K562 (cell line): ENCODE results near the gene FSHR. TPM values are rescaled to one million over a fixed set of nuclear protein-coding genes. Genes with fewer than 3 reads are reported as not detected.

Source experiments
- ATAC-seq: fragments of 200-7000 bp; cut with Tn5 transposase; 3 replicates; pipeline ENCODE4 v1.9.1; 2020; ENCODE audit warnings: moderate library complexity
- BruUV-seq: library from RNA; stranded (reverse); fragments of 400-500 nt; replicated peaks from 2 replicates; lab custom pipeline; 2021; lab: Mats Ljungman, UMichigan
- CTCF ChIA-PET: fragments of 300-600 bp; formaldehyde crosslinking; extraction: SDS; loops from one replicate; lab custom pipeline; 2021; ENCODE audit warnings: low intra/inter-chr PET ratio; lab: Yijun Ruan, JAX
- POLR2A ChIA-PET: fragments of 300-600, 350-650 bp; sonication (Branson Sonifier 250); formaldehyde crosslinking; extraction: SDS; loops from one replicate; lab custom pipeline; 2021; ENCODE audit warnings: antibody characterized with exemption, inconsistent platforms; lab: Yijun Ruan, JAX
- DNase-seq, 4 experiments: peaks; one replicate each; pipeline versions ENCODE4 v3.0.0 to v3.0.0-alpha.2; 2011 to 2018; ENCODE audit warnings: low spot score in 3 of 4, mixed read lengths in 3 of 4; ENCODE audit errors: extremely low read depth in 1 of 4
- FAIRE-seq: peaks from 2 replicates; lab custom pipeline; 2011; peaks lifted over from hg19 to GRCh38; lab: Jason Lieb, UNC
- H2AFZ ChIP-seq: 2 replicates; pipeline ENCODE4 v1.6.0; 2011; ENCODE audit warnings: low read depth, low read length, control low read depth, inconsistent platforms
- H3K27ac ChIP-seq: fragments of 200-600 bp; 3 replicates; pipeline ENCODE4 v1.8.0; 2011; ENCODE audit warnings: low read depth, mild to moderate bottlenecking, control low read depth, inconsistent platforms, low read length, moderate library complexity, mixed read lengths; ENCODE audit errors: extremely low read depth
- H3K27me3 ChIP-seq, 2 experiments: fragments of 300-600 bp in 1 of 2; 2 replicates in 1 of 2; 3 replicates in 1 of 2; pipeline versions ENCODE4 v1.6.0 to v1.8.0; 2011; ENCODE audit warnings: inconsistent platforms in 2 of 2, low read length in 2 of 2, mild to moderate bottlenecking in 1 of 2, mixed read lengths in 1 of 2, moderate library complexity in 1 of 2; ENCODE audit not compliant: control insufficient read depth in 2 of 2, insufficient read depth in 2 of 2
- H3K36me3 ChIP-seq: fragments of 300-600 bp; 3 replicates; pipeline ENCODE4 v1.8.0; 2011; ENCODE audit warnings: mild to moderate bottlenecking, low read length, inconsistent platforms; ENCODE audit not compliant: control insufficient read depth, insufficient read depth
- H3K4me1 ChIP-seq, 2 experiments: fragments of 200-600 bp in 1 of 2; replicated peaks in 1 of 2; 2 replicates in 1 of 2; 3 replicates in 1 of 2; pipeline versions ENCODE4 v1.5.1 to v1.8.0; 2011; ENCODE audit warnings: inconsistent platforms in 2 of 2, low read length in 2 of 2, mild to moderate bottlenecking in 1 of 2, mixed read lengths in 1 of 2, moderate library complexity in 1 of 2; ENCODE audit not compliant: control insufficient read depth in 2 of 2, insufficient read depth in 2 of 2
- H3K4me2 ChIP-seq: 2 replicates; pipeline ENCODE4 v1.6.1; 2011; ENCODE audit warnings: low read length, control low read depth, inconsistent platforms, mixed read lengths; ENCODE audit not compliant: insufficient read depth
- H3K4me3 ChIP-seq: fragments of 200-600 bp; sonication (generic), shearing (Covaris generic); 2 replicates; pipeline ENCODE4 v1.5.1; 2016; ENCODE audit warnings: control low read depth, inconsistent platforms
- H3K79me2 ChIP-seq: fragments of 200-600 bp; 3 replicates; pipeline ENCODE4 v1.8.0; 2011; ENCODE audit warnings: low read length, inconsistent platforms; ENCODE audit not compliant: control insufficient read depth, insufficient read depth
- H3K9ac ChIP-seq, 2 experiments: 2 replicates each; pipeline versions ENCODE4 v1.6.0 to v1.6.1; 2011; ENCODE audit warnings: low read depth in 2 of 2, low read length in 2 of 2, control low read depth in 1 of 2, inconsistent platforms in 1 of 2, mild to moderate bottlenecking in 1 of 2, mixed read lengths in 1 of 2; ENCODE audit not compliant: insufficient read depth in 1 of 2
- H3K9me1 ChIP-seq: one replicate; pipeline ENCODE4 v1.6.0; 2011; ENCODE audit warnings: inconsistent platforms, mild to moderate bottlenecking, low read length, moderate library complexity; ENCODE audit not compliant: control insufficient read depth, insufficient read depth
- H3K9me3 ChIP-seq: replicated peaks from 2 replicates; pipeline ENCODE4 v1.5.1; 2011; ENCODE audit warnings: low read depth, low read length, inconsistent platforms; ENCODE audit not compliant: control insufficient read depth, insufficient read depth
- H4K20me1 ChIP-seq: replicated peaks from 2 replicates; pipeline ENCODE4 v1.6.1; 2011; ENCODE audit warnings: low read length, inconsistent platforms, mixed read lengths; ENCODE audit not compliant: control insufficient read depth, insufficient read depth
- BHLHE40 ChIP-seq: IDR thresholded peaks from 2 replicates; pipeline ENCODE4 v1.6.1; 2011; ENCODE audit warnings: low read length, improper control_type of control experiment
- HINFP ChIP-seq: fragments of 450-650 bp; conservative IDR thresholded peaks from 2 replicates; pipeline ENCODE4 v1.6.1; 2016; ENCODE audit warnings: missing genetic modification characterization, low read depth, mild to moderate bottlenecking, control low read depth, missing compliant biosample characterization
- IFI16 ChIP-seq: fragments of 250-450 bp; sonication (Bioruptor Pico); IDR thresholded peaks from 2 replicates; pipeline ENCODE4 v2.1.2; 2022; ENCODE audit warnings: mild to moderate bottlenecking, inconsistent platforms
- LEF1 ChIP-seq: fragments of 450-650 bp; IDR thresholded peaks from 2 replicates; pipeline ENCODE4 v1.6.1; 2016; ENCODE audit warnings: mild to moderate bottlenecking
- MYNN ChIP-seq, 2 experiments: sonication (generic); formaldehyde crosslinking in 1 of 2; IDR thresholded peaks; 2 replicates each; pipeline versions ENCODE4 v1.5.0 to v1.6.1; 2016 to 2020; ENCODE audit warnings: antibody characterized with exemption in 1 of 2, missing genetic modification reagents in 1 of 2
- NFE2 ChIP-seq: IDR thresholded peaks from 2 replicates; pipeline ENCODE4 v1.6.1; 2014; ENCODE audit warnings: antibody characterized with exemption, low read depth
- NR2C1 ChIP-seq, 2 experiments: fragments of 450-650 bp; IDR thresholded peaks; 2 replicates each; pipeline ENCODE4 v1.6.1; 2017; ENCODE audit warnings: mild to moderate bottlenecking in 2 of 2, antibody characterized with exemption in 1 of 2, inconsistent platforms in 1 of 2, missing compliant biosample characterization in 1 of 2, missing genetic modification characterization in 1 of 2
- SNIP1 ChIP-seq: fragments of 450-650 bp; IDR thresholded peaks from 2 replicates; pipeline ENCODE4 v1.7.1; 2017; ENCODE audit warnings: low read depth, mild to moderate bottlenecking
- THRAP3 ChIP-seq: fragments of 450-650 bp; IDR thresholded peaks from 2 replicates; pipeline ENCODE4 v1.6.1; 2016; ENCODE audit warnings: mild to moderate bottlenecking, inconsistent platforms, borderline replicate concordance
- USF1 ChIP-seq: sonication (generic); formaldehyde crosslinking; IDR thresholded peaks from 2 replicates; pipeline ENCODE4 v1.9.0; 2022; ENCODE audit warnings: mild to moderate bottlenecking, missing genetic modification reagents
- ZBTB34 ChIP-seq: fragments of 250-450 bp; sonication (Bioruptor Pico); IDR thresholded peaks from 2 replicates; pipeline ENCODE4 v1.8.0; 2021; ENCODE audit warnings: mild to moderate bottlenecking, moderate library complexity
- ZFX ChIP-seq: sonication (generic); formaldehyde crosslinking; IDR thresholded peaks from 2 replicates; pipeline ENCODE4 v1.8.0; 2022; ENCODE audit warnings: mild to moderate bottlenecking, missing genetic modification reagents, moderate library complexity
- ZKSCAN3 ChIP-seq: fragments of 250-450 bp; sonication (Bioruptor Pico); IDR thresholded peaks from 2 replicates; pipeline ENCODE4 v1.4.0; 2020
- ZNF609 ChIP-seq: sonication (generic); formaldehyde crosslinking; IDR thresholded peaks from 2 replicates; pipeline ENCODE4 v1.8.1; 2023; ENCODE audit warnings: missing genetic modification reagents, mild to moderate bottlenecking, borderline replicate concordance
- ZNF644 ChIP-seq: fragments of 200-800 bp; sonication (Bioruptor generic); IDR thresholded peaks from 2 replicates; pipeline ENCODE4 v1.6.1; 2016; ENCODE audit warnings: low read depth, missing genetic modification characterization, missing compliant biosample characterization
- WGBS: fragments of 100-300 bp; shearing (Covaris generic); methylation state at CpG from one replicate; pipeline ENCODE4 v1.1.6; 2016; ENCODE audit warnings: low coverage, mixed read lengths; ENCODE audit not compliant: insufficient coverage; ENCODE audit errors: missing lambda C conversion rate; 5-methylcytosine and 5-hydroxymethylcytosine counted together
- in situ Hi-C: fragments of 300-500 bp; cut with MboI; formaldehyde crosslinking; loops from 4 replicates; pipeline ENCODE4 v1.15.0; 2018; ENCODE audit warnings: inconsistent platforms, mixed read lengths
- intact Hi-C: fragments of 100-400 bp; cut with micrococcal nuclease; formaldehyde crosslinking; loops from 2 replicates; pipeline ENCODE4 v1.14.2; 2022
- polyA plus RNA-seq, 8 experiments: library from polyadenylated mRNA; depleted of rRNA in 4 of 8; stranded (reverse) in 5 of 8; unstranded in 3 of 8; fragments of >200 nt; fragmentation: Nextera tagmentation in 2 of 8; fragmentation: Illumina TruSeq in 1 of 8; extraction: Ambion mirVana in 2 of 8; extraction: Trizol in 1 of 8; gene quantifications; 2 replicates each; pipeline versions ENCODE4 v1.2.1 to v1.2.3, GENCODE V29; 2011 to 2014; ENCODE audit warnings: inconsistent platforms in 1 of 8, missing spikeins in 1 of 8
- total RNA-seq, 7 experiments: library from RNA; depleted of rRNA in 6 of 7; stranded (reverse); fragments of >200 nt in 6 of 7; fragmentation: Illumina TruSeq in 2 of 7; extraction: Trizol in 2 of 7; gene quantifications; 2 replicates each; pipeline versions ENCODE4 v1.2.1 to v1.2.3, GENCODE V29; 2011 to 2021; ENCODE audit warnings: low replicate concordance in 1 of 7

Gene FSHR
- total and polyA plus RNA-seq, 9 of the 15 experiments (the other 6 are each of a cell fraction or from before 2014, with no cell fraction given), result not detected

GRCh38 chr2:49105506-49105905 lies 48.8 kb downstream of the FSHR start:
- intact Hi-C loops, result no loop called here
- Histone ChIP-seq H3K79me2 (no peaks in the 10 kb centered on the region), H3K4me2 (no peak overlapping the region), H3K27me3 (no peaks in the 10 kb centered on the region), H2AFZ (no peak overlapping the region), H3K27ac (no peak overlapping the region), H3K4me1 (no peaks in the 10 kb centered on the region), H4K20me1 (no peaks in the 10 kb centered on the region), H3K9me1 (no peaks in the 10 kb centered on the region), H3K9ac (no peak overlapping the region), H3K4me3 (no peak overlapping the region), H3K36me3 (no peaks in the 10 kb centered on the region), H3K9me3 (no peaks in the 10 kb centered on the region)
- ATAC-seq, result no peak
- in situ Hi-C loops, result no loop called here
- DNase-seq, result no peak
- no peak for FAIRE-seq
- no TSS peak for BruUV-seq
- CTCF ChIA-PET, result no interaction called here
- POLR2A ChIA-PET, result no interaction called here
- WGBS, result 0% methylated on average over 2 of the region's 2 CpGs
- TF ChIP-seq ZNF644 (tag) (no peak), ZNF609 (CRISPR knock-in tag) (no peak), NFE2 (no peak), LEF1 (no peak), MYNN (IDR thresholded peaks at IDR 0.05) (no peak), MYNN (CRISPR knock-in tag; IDR thresholded peaks at IDR 0.05) (no peak), THRAP3 (no peak), ZKSCAN3 (no peak), NR2C1 (IDR thresholded peaks at IDR 0.05) (no peak), NR2C1 (tag; IDR thresholded peaks at IDR 0.05) (no peak), BHLHE40 (no peak), ZBTB34 (CRISPR knock-in tag) (no peak), HINFP (tag) (no peak), ZFX (CRISPR knock-in tag) (no peak), IFI16 (no peak), USF1 (CRISPR knock-in tag) (no peak), SNIP1 (no peak)
